Measurements from ENCODE around the gene RNF123.
"Not testable (repeated sequence)": the region's sequence is repeated elsewhere in the genome, so short reads cannot be mapped to it uniquely, and the experiment has no call there.

Gene RNF123

GRCh38 chr3:49688338-49689045 is 865 bp upstream of the RNF123 start:
- peak overlapping the region; percentile 78 for H3K4me3 ChIP-seq (ENCODE audit: low read depth, low read length)
- peak; percentile 82 for DNase-seq (ENCODE audit: low read depth)

DNA sequence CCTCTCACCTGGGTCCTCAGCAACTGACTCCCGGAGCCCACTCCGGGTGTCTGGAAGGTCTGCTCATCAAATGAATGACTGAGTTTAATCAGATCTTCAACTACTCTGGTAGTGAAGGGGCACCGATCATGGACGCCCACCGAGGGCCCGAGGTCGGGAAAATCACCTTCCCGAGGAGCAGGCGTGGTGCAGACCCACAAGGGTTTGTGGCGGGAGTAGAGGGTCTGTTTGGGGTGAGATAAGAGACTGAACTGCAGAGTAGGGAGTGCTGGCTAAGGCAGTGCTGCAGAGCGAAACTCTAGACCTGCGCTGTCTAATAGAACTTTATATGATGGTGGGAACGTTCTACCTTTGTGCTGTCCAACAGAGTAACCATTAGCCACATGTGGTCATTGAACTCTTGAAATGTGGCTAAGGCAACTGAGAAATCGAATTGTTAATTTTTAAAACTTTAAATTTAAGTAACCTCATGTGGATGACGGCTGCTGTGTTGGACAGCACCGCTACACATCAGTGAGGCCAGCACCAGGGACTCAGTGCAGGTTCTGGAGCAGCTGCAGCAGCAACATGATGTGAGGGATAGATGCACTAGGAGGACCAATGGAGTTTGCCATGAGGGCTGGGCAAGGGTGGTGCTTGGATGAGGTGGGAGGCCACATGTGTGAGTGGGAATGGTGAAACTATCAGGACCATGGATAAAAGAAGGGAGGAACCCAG is 709 bp downstream of the RNF123 start:
- DNase-seq (ENCODE audit: low read depth) = not testable (repeated sequence)
- peak overlapping the region; percentile 78 for H3K4me3 ChIP-seq (ENCODE audit: low read depth, low read length)

More at GRCh38 chr3:49688338-49689045, 865 bp upstream of the RNF123 start:
- TF ChIP-seq POLR2A (IDR thresholded peaks at IDR 0.05; ENCODE audit: extremely low read depth, insufficient read length) = peak; percentile 43

- H3K4me3 ChIP-seq (ENCODE audit: low read depth, low read length) = peak overlapping the region; percentile 16
- DNase-seq (ENCODE audit: low read depth) = not testable (repeated sequence)
Observed at GRCh38 chr3:49690856-49691255, 1.5 kb downstream of the RNF123 start.

- not testable (repeated sequence) for DNase-seq (ENCODE audit: low read depth); H3K4me3 ChIP-seq (ENCODE audit: low read depth, low read length)
Observed at GRCh38 chr3:49691481-49691880, 2.1 kb downstream of the RNF123 start.

DNA sequence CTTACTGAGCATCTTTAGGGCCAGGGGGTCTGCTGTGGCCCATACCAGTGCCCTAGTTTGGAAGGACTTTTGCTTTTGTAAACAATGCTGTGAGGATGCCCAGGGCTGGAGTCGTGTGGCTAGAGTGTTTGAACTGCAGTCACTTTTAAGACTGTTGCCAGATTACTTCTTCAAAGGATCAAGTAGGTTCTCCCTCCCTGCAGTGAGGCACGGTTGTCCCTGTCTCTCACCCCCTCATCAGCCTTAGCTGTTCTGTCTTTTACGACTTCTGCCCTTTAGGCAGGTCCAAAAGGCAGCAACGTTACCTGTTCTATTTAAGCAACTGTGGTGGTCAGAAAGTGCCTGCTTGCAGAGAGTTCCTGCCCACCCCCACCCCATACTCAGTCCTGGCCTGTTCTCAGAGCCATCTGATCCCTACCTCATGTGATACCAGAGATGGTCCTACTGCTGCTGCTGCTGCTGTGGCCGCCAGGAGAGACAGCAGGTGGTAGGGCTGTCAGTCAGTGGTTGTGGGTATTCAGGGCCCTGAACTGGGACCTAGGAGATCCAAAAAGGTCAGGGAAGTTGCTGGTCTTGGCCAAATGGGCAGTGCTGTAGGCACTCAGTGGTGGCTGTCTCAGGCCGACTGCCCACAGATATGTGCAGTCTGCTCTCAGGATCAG is 5.2 kb downstream of the RNF123 start:
- not testable (repeated sequence) for DNase-seq (ENCODE audit: low read depth); H3K4me3 ChIP-seq (ENCODE audit: low read depth, low read length)

GRCh38 chr3:49695350-49696015 is 6.1 kb downstream of the RNF123 start:
- not testable (repeated sequence) for DNase-seq (ENCODE audit: low read depth); H3K4me3 ChIP-seq (ENCODE audit: low read depth, low read length)

GRCh38 chr3:49699281-49699979 is 10.1 kb downstream of the RNF123 start:
- no peak for TF ChIP-seq MYC (IDR thresholded peaks at IDR 0.05; ENCODE audit: low read depth, low read length)
- TF ChIP-seq POLR2A (IDR thresholded peaks at IDR 0.05; ENCODE audit: extremely low read depth, insufficient read length) = no peak
- TF ChIP-seq, protein P1, sequence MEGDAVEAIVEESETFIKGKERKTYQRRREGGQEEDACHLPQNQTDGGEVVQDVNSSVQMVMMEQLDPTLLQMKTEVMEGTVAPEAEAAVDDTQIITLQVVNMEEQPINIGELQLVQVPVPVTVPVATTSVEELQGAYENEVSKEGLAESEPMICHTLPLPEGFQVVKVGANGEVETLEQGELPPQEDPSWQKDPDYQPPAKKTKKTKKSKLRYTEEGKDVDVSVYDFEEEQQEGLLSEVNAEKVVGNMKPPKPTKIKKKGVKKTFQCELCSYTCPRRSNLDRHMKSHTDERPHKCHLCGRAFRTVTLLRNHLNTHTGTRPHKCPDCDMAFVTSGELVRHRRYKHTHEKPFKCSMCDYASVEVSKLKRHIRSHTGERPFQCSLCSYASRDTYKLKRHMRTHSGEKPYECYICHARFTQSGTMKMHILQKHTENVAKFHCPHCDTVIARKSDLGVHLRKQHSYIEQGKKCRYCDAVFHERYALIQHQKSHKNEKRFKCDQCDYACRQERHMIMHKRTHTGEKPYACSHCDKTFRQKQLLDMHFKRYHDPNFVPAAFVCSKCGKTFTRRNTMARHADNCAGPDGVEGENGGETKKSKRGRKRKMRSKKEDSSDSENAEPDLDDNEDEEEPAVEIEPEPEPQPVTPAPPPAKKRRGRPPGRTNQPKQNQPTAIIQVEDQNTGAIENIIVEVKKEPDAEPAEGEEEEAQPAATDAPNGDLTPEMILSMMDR (IDR thresholded peaks at IDR 0.05; ENCODE audit: low read depth, low read length) = no peak
- no peak overlapping the region for H3K4me3 ChIP-seq (ENCODE audit: low read depth, low read length)
- DNase-seq (ENCODE audit: low read depth) = no peak

DNA sequence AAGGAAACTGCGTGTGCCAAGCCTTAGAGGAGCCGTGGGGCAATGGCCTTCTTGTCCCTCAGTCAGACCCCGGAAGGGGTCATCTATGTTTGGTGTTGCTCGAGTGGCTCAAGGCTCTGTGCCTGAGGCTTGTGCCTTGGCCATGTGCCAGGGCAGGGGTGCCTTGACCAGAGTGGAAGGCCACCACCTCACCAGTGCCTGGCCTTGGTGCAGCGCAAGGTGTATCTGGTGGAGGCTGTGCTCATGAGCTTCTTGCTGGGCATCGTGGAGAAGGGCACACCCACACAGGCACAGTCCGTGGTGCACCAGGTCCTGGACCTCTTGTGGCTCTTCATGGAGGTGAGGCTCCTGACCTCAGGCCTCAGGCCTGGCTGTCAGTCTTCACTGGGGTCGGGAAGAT is 10.7 kb downstream of the RNF123 start:
- TF ChIP-seq MAX (IDR thresholded peaks at IDR 0.05; ENCODE audit: low read depth, low read length) (no peak), POLR2A (IDR thresholded peaks at IDR 0.05; ENCODE audit: extremely low read depth, insufficient read length) (no peak), MYC (IDR thresholded peaks at IDR 0.05; ENCODE audit: low read depth, low read length) (no peak)
- TF ChIP-seq, protein P1 (IDR thresholded peaks at IDR 0.05; ENCODE audit: low read depth, low read length) = no peak
- no peak for DNase-seq (ENCODE audit: low read depth)
- H3K4me3 ChIP-seq (ENCODE audit: low read depth, low read length) = no peak overlapping the region

- no peak for TF ChIP-seq MAX (IDR thresholded peaks at IDR 0.05; ENCODE audit: low read depth, low read length)
- TF ChIP-seq, protein P1 (IDR thresholded peaks at IDR 0.05; ENCODE audit: low read depth, low read length) = peak; percentile 19
- no peak for TF ChIP-seq POLR2A (IDR thresholded peaks at IDR 0.05; ENCODE audit: extremely low read depth, insufficient read length)
- no peak for TF ChIP-seq MYC (IDR thresholded peaks at IDR 0.05; ENCODE audit: low read depth, low read length)
- no peak for DNase-seq (ENCODE audit: low read depth)
- no peak overlapping the region for H3K4me3 ChIP-seq (ENCODE audit: low read depth, low read length)
Observed at GRCh38 chr3:49700453-49701128, 11.2 kb downstream of the RNF123 start.

All from NB4 (cell line).